PC-3 (cell line): ENCODE measurements around the gene PRRC1.
"Not testable (repeated sequence)": the region's sequence is repeated elsewhere in the genome, so short reads cannot be mapped to it uniquely, and the experiment has no call there.

Source experiments
- CTCF ChIP-seq: fragments of 300-600 bp; sonication (generic); conservative IDR thresholded peaks from 2 replicates; pipeline ENCODE4 v1.5.1; 2017; ENCODE audit warnings: antibody characterized with exemption, low read depth, mild to moderate bottlenecking, low read length
- EZH2 ChIP-seq: fragments of 300-600 bp; sonication (generic); IDR thresholded peaks from one replicate; pipeline ENCODE4 v1.6.1; 2017; ENCODE audit warnings: antibody characterized with exemption, mild to moderate bottlenecking, low read length; ENCODE audit not compliant: unreplicated experiment
- EZH2phosphoT487 ChIP-seq: fragments of 300-600 bp; sonication (generic); IDR thresholded peaks from 2 replicates; pipeline ENCODE4 v1.6.1; 2018; ENCODE audit warnings: mild to moderate bottlenecking, antibody characterized with exemption, low read length, borderline replicate concordance

DNA sequence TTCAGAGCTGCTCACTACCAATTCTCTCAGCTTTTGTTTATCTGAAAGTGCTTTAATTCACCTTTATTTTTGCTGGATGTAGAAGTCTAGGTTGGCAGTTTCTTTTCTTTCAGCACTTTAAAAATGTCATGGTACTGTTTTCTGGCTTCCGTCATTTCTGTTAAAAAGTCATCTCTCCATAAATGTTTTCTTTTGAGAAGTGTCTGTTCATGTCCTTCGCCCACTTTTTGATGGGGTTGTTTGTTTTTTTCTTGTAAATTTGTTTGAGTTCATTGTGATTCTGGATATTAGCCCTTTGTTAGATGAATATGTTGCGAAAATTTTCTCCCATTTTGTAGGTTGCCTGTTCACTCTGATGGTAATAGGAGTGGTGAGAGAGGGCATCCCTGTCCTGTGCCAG lies 23.1 kb downstream of the PRRC1 start:
- TF ChIP-seq CTCF, EZH2phosphoT487, EZH2: not testable (repeated sequence)
